Duodenal mucosa (tissue), 2 donors: ENCODE data around the gene INPP5D.

Source experiments
- H3K27ac ChIP-seq: one replicate; pipeline ENCODE4 v1.7.0; 2013; ENCODE audit warnings: low read depth, low read length
- H3K27me3 ChIP-seq, 2 donors: one replicate each; pipeline ENCODE4 v1.7.0; 2013; ENCODE audit warnings: low read length in 2 of 2, control low read depth in 1 of 2; ENCODE audit not compliant: insufficient read depth in 2 of 2, control insufficient read depth in 1 of 2
- H3K36me3 ChIP-seq, 2 donors: one replicate each; pipeline ENCODE4 v1.7.0; 2013; ENCODE audit warnings: low read length in 2 of 2, control low read depth in 1 of 2; ENCODE audit not compliant: insufficient read depth in 2 of 2, control insufficient read depth in 1 of 2
- H3K4me1 ChIP-seq, 2 donors: one replicate each; pipeline ENCODE4 v1.7.0; 2013; ENCODE audit warnings: low read length in 2 of 2, control low read depth in 1 of 2; ENCODE audit not compliant: insufficient read depth in 2 of 2, control insufficient read depth in 1 of 2
- H3K4me3 ChIP-seq, 2 donors: one replicate each; pipeline ENCODE4 v1.7.0; 2013; ENCODE audit warnings: low read length in 2 of 2, low read depth in 1 of 2
- H3K9ac ChIP-seq, 2 donors: one replicate each; pipeline ENCODE4 v1.7.0; 2013; ENCODE audit warnings: low read length in 2 of 2, low read depth in 1 of 2
- H3K9me3 ChIP-seq, 2 donors: one replicate each; pipeline ENCODE4 v1.7.0; 2013; ENCODE audit warnings: low read length in 2 of 2, control low read depth in 1 of 2; ENCODE audit not compliant: control insufficient read depth in 1 of 2

The INPP5D gene

GRCh38 chr2:233059797-233060500 lies at the start of gene INPP5D:
Gene INPP5D (plus strand): TSS chr2:233060342. CDS start chr2:233060479, 137 bp downstream.
- Histone ChIP-seq H3K27me3 (no peaks in the 10 kb centered on the region), H3K9ac (peak within 1 kb of the TSS; percentile 60 to 76), H3K4me1 (peaks cover 40 to 52% of the 10 kb centered on the region in 2 donors), H3K9me3 (no peaks in the 10 kb centered on the region), H3K4me3 (peak within 1 kb of the TSS; percentile 63 to 76), H3K36me3 (no peaks in the 10 kb centered on the region), H3K27ac (peak within 1 kb of the TSS; percentile 67)

- Histone ChIP-seq H3K9ac (peak overlapping the region; percentile 69 to 85), H3K36me3 (peaks cover 4 to 8% of the 10 kb centered on the region in 2 donors), H3K4me3 (peak overlapping the region; percentile 64 to 68), H3K4me1 (peaks cover 20 to 25% of the 10 kb centered on the region in 2 donors), H3K27ac (no peak overlapping the region), H3K9me3 (no peaks in the 10 kb centered on the region), H3K27me3 (no peaks in the 10 kb centered on the region)
Observed at GRCh38 chr2:233010569-233011267, 49.4 kb upstream of the INPP5D start.

- H3K9ac ChIP-seq, result peak overlapping the region; percentile 69 to 85
- peaks cover 20 to 25% of the 10 kb centered on the region in 2 donors for H3K4me1 ChIP-seq
- peak overlapping the region; percentile 64 to 68 for H3K4me3 ChIP-seq
- H3K27me3 ChIP-seq, result no peaks in the 10 kb centered on the region
- peaks cover 4 to 5% of the 10 kb centered on the region in 2 donors for H3K36me3 ChIP-seq
- no peaks in the 10 kb centered on the region for H3K9me3 ChIP-seq
- H3K27ac ChIP-seq, result no peak overlapping the region
Observed at GRCh38 chr2:233011268-233011650, 48.9 kb upstream of the INPP5D start.

GRCh38 chr2:233011702-233012131 lies 48.4 kb upstream of the INPP5D start:
- H3K4me3 ChIP-seq, result peak overlapping the region; percentile 64 to 68
- peak overlapping the region; percentile 69 to 85 for H3K9ac ChIP-seq
- peak overlapping the region; percentile 79 for H3K27ac ChIP-seq
- H3K4me1 ChIP-seq, result peaks cover 20 to 25% of the 10 kb centered on the region in 2 donors
- peaks cover 3 to 4% of the 10 kb centered on the region in 2 donors for H3K36me3 ChIP-seq
- no peaks in the 10 kb centered on the region for H3K9me3 ChIP-seq
- no peaks in the 10 kb centered on the region for H3K27me3 ChIP-seq

GRCh38 chr2:233012301-233012971 lies 47.7 kb upstream of the INPP5D start:
- peak overlapping the region; percentile 64 to 68 for H3K4me3 ChIP-seq
- H3K4me1 ChIP-seq, result peaks cover 20 to 25% of the 10 kb centered on the region in 2 donors
- H3K36me3 ChIP-seq, result peaks cover under 1 to 4% of the 10 kb centered on the region in 2 donors
- H3K27ac ChIP-seq, result peak overlapping the region; percentile 79
- peak overlapping the region; percentile 69 to 85 for H3K9ac ChIP-seq
- no peaks in the 10 kb centered on the region for H3K9me3 ChIP-seq
- no peaks in the 10 kb centered on the region for H3K27me3 ChIP-seq

GRCh38 chr2:233013027-233013461 lies 47.1 kb upstream of the INPP5D start, which contains the start of gene NGEF:
Gene NGEF (minus strand): TSS chr2:233013256. CDS start chr2:232974890, 38,366 bp downstream.
- peak within 1 kb of the TSS; percentile 79 for H3K27ac ChIP-seq
- H3K27me3 ChIP-seq, result no peaks in the 10 kb centered on the region
- peak within 1 kb of the TSS; percentile 69 to 85 for H3K9ac ChIP-seq
- H3K4me1 ChIP-seq, result peaks cover 20 to 27% of the 10 kb centered on the region in 2 donors
- peaks cover 0 to 4% of the 10 kb centered on the region in 2 donors for H3K36me3 ChIP-seq
- peak within 1 kb of the TSS; percentile 64 to 68 for H3K4me3 ChIP-seq
- no peaks in the 10 kb centered on the region for H3K9me3 ChIP-seq

GRCh38 chr2:233013650-233014049 lies 46.5 kb upstream of the INPP5D start:
- H3K27me3 ChIP-seq, result no peaks in the 10 kb centered on the region
- H3K36me3 ChIP-seq, result no peaks in the 10 kb centered on the region
- H3K9ac ChIP-seq, result no peak overlapping the region
- H3K9me3 ChIP-seq, result no peaks in the 10 kb centered on the region
- H3K4me3 ChIP-seq, result peak overlapping the region in 1 of 2 donors; percentile 68
- no peak overlapping the region for H3K27ac ChIP-seq
- H3K4me1 ChIP-seq, result peaks cover 20 to 33% of the 10 kb centered on the region in 2 donors

- Histone ChIP-seq H3K9ac (no peak overlapping the region), H3K36me3 (no peaks in the 10 kb centered on the region), H3K9me3 (no peaks in the 10 kb centered on the region), H3K27me3 (no peaks in the 10 kb centered on the region), H3K4me1 (peaks cover 14 to 30% of the 10 kb centered on the region in 2 donors), H3K27ac (no peak overlapping the region), H3K4me3 (no peak overlapping the region)
Observed at GRCh38 chr2:233015019-233015645, 45.0 kb upstream of the INPP5D start.

- Histone ChIP-seq H3K9ac (no peak overlapping the region), H3K4me3 (no peak overlapping the region), H3K9me3 (no peaks in the 10 kb centered on the region), H3K27me3 (no peaks in the 10 kb centered on the region), H3K27ac (no peak overlapping the region), H3K4me1 (peaks cover 7 to 10% of the 10 kb centered on the region in 2 donors), H3K36me3 (no peaks in the 10 kb centered on the region)
Observed at GRCh38 chr2:233017947-233018346, 42.2 kb upstream of the INPP5D start.
